Measurements from ENCODE around the gene TMEM140.

Gene TMEM140

GRCh38 chr7:135161669-135162068 lies 13.8 kb downstream of the TMEM140 start:
- no peak for DNase-seq (ENCODE audit: low spot score in 2 of 2)
- no peaks in the 10 kb centered on the region; the same call in 1 of the 2 replicates for H3K4me1 ChIP-seq
- H3K36me3 ChIP-seq (replicated peaks): peaks cover 31% of the 10 kb centered on the region
- H3K27me3 ChIP-seq (ENCODE audit: low read depth): no peaks in the 10 kb centered on the region
- 0 out of 2 replicates have a peak, but pooled peaks cover 6% of the 10 kb centered on the region for H3K9me3 ChIP-seq
- in situ Hi-C loops (cut with MboI; ENCODE audit: low sequenced_read_pairs): loop anchor here (25.0 kb wide), 1 partner anchor 174 kb away; the partner anchor contains the start of gene AGBL3
- H3K4me3 ChIP-seq: no peak overlapping the region

- in situ Hi-C loops (cut with MboI; ENCODE audit: low sequenced_read_pairs): loop anchor here (25.0 kb wide), 1 partner anchor 175 kb away; the partner anchor contains the start of gene AGBL3
- Histone ChIP-seq H3K9me3 (0 out of 2 replicates have a peak, but pooled peaks cover 6% of the 10 kb centered on the region), H3K27me3 (ENCODE audit: low read depth) (no peaks in the 10 kb centered on the region), H3K4me1 (no peaks in the 10 kb centered on the region; the same call in 1 of the 2 replicates), H3K36me3 (replicated peaks) (peaks cover 39% of the 10 kb centered on the region), H3K4me3 (no peak overlapping the region)
- no peak for DNase-seq (ENCODE audit: low spot score in 2 of 2)
These were observed 14.6 kb downstream of the TMEM140 start for GRCh38 chr7:135162382-135163001.

- peaks cover 5% of the 10 kb centered on the region for H3K4me1 ChIP-seq
- H3K9me3 ChIP-seq: 0 out of 2 replicates have a peak, but pooled peaks cover 6% of the 10 kb centered on the region
- H3K4me3 ChIP-seq: no peak overlapping the region
- H3K36me3 ChIP-seq (replicated peaks): peaks cover 56% of the 10 kb centered on the region
- H3K27me3 ChIP-seq (ENCODE audit: low read depth): no peaks in the 10 kb centered on the region
- no peak for DNase-seq (ENCODE audit: low spot score in 2 of 2)
- in situ Hi-C loops (cut with MboI; ENCODE audit: low sequenced_read_pairs): loop anchor here (25.0 kb wide), 1 partner anchor 177 kb away; the partner anchor contains the start of gene AGBL3
These were observed 16.6 kb downstream of the TMEM140 start for GRCh38 chr7:135164357-135165061.

- in situ Hi-C loops (cut with MboI; ENCODE audit: low sequenced_read_pairs): loop anchor here (25.0 kb wide), 1 partner anchor 179 kb away; the partner anchor contains the start of gene AGBL3
- Histone ChIP-seq H3K4me3 (no peak overlapping the region), H3K9me3 (0 out of 2 replicates have a peak, but pooled peaks cover 6% of the 10 kb centered on the region), H3K4me1 (peaks cover 6% of the 10 kb centered on the region), H3K36me3 (replicated peaks) (peaks cover 66% of the 10 kb centered on the region), H3K27me3 (ENCODE audit: low read depth) (no peaks in the 10 kb centered on the region)
- no peak for DNase-seq (ENCODE audit: low spot score in 2 of 2)
These were observed 18.0 kb downstream of the TMEM140 start for GRCh38 chr7:135165862-135166261.

- Histone ChIP-seq H3K27me3 (ENCODE audit: low read depth) (no peaks in the 10 kb centered on the region), H3K36me3 (replicated peaks) (peaks cover 66% of the 10 kb centered on the region), H3K9me3 (0 out of 2 replicates have a peak, but pooled peaks cover 6% of the 10 kb centered on the region), H3K4me3 (no peak overlapping the region), H3K4me1 (peaks cover 9% of the 10 kb centered on the region)
- DNase-seq (ENCODE audit: low spot score in 2 of 2): no peak
- in situ Hi-C loops (cut with MboI; ENCODE audit: low sequenced_read_pairs): loop anchor here (25.0 kb wide), 1 partner anchor 179 kb away; the partner anchor contains the start of gene AGBL3
These were observed 18.6 kb downstream of the TMEM140 start for GRCh38 chr7:135166338-135166990.

- no peak for DNase-seq (ENCODE audit: low spot score in 2 of 2)
- H3K4me1 ChIP-seq: peaks cover 9% of the 10 kb centered on the region
- H3K36me3 ChIP-seq (replicated peaks): peaks cover 66% of the 10 kb centered on the region
- H3K4me3 ChIP-seq: no peak overlapping the region
- in situ Hi-C loops (cut with MboI; ENCODE audit: low sequenced_read_pairs): loop anchor here (25.0 kb wide), 1 partner anchor 180 kb away; the partner anchor contains the start of gene AGBL3
- no peaks in the 10 kb centered on the region for H3K27me3 ChIP-seq (ENCODE audit: low read depth)
- H3K9me3 ChIP-seq: 0 out of 2 replicates have a peak, but pooled peaks cover 4% of the 10 kb centered on the region
These were observed 19.6 kb downstream of the TMEM140 start for GRCh38 chr7:135167365-135167917.

- Histone ChIP-seq H3K9me3 (no peaks in the 10 kb centered on the region), H3K4me3 (no peak overlapping the region), H3K36me3 (replicated peaks) (peaks cover 66% of the 10 kb centered on the region), H3K27me3 (ENCODE audit: low read depth) (no peaks in the 10 kb centered on the region), H3K4me1 (peaks cover 9% of the 10 kb centered on the region)
- in situ Hi-C loops (cut with MboI; ENCODE audit: low sequenced_read_pairs): loop anchor here (25.0 kb wide), 1 partner anchor 181 kb away; the partner anchor contains the start of gene AGBL3
- DNase-seq (ENCODE audit: low spot score in 2 of 2): no peak
These were observed 20.1 kb downstream of the TMEM140 start for GRCh38 chr7:135168001-135168400.

GRCh38 chr7:135168489-135169140 lies 20.7 kb downstream of the TMEM140 start:
- DNase-seq (ENCODE audit: low spot score in 2 of 2): no peak
- Histone ChIP-seq H3K27me3 (ENCODE audit: low read depth) (no peaks in the 10 kb centered on the region), H3K9me3 (no peaks in the 10 kb centered on the region), H3K4me1 (peaks cover 9% of the 10 kb centered on the region), H3K36me3 (replicated peaks) (peaks cover 66% of the 10 kb centered on the region), H3K4me3 (peak overlapping the region; percentile 94; the same call in 1 of the 2 replicates)
- in situ Hi-C loops (cut with MboI; ENCODE audit: low sequenced_read_pairs): loop anchor here (25.0 kb wide), 1 partner anchor 181 kb away; the partner anchor contains the start of gene AGBL3

GRCh38 chr7:135169141-135169963 lies 21.5 kb downstream of the TMEM140 start:
- H3K9me3 ChIP-seq: no peaks in the 10 kb centered on the region
- H3K36me3 ChIP-seq (replicated peaks): peaks cover 58% of the 10 kb centered on the region
- peak; percentile 15 to 71 for DNase-seq (ENCODE audit: low spot score in 2 of 2)
- peak overlapping the region; percentile 94 for H3K4me3 ChIP-seq
- in situ Hi-C loops (cut with MboI; ENCODE audit: low sequenced_read_pairs): loop anchor here (25.0 kb wide), 1 partner anchor 182 kb away; the partner anchor contains the start of gene AGBL3
- H3K27me3 ChIP-seq (ENCODE audit: low read depth): no peaks in the 10 kb centered on the region
- H3K4me1 ChIP-seq: peaks cover 9% of the 10 kb centered on the region

- DNase-seq (ENCODE audit: low spot score in 2 of 2): peak in 1 of 2 experiments; percentile 5
- Histone ChIP-seq H3K27me3 (ENCODE audit: low read depth) (no peaks in the 10 kb centered on the region), H3K4me1 (peaks cover 9% of the 10 kb centered on the region), H3K4me3 (peak overlapping the region; percentile 94), H3K9me3 (no peaks in the 10 kb centered on the region), H3K36me3 (replicated peaks) (peaks cover 53% of the 10 kb centered on the region)
- in situ Hi-C loops (cut with MboI; ENCODE audit: low sequenced_read_pairs): loop anchor here (25.0 kb wide), 1 partner anchor 183 kb away; the partner anchor contains the start of gene AGBL3
These were observed 22.0 kb downstream of the TMEM140 start for GRCh38 chr7:135169964-135170273.

GRCh38 chr7:135170274-135170997 lies 22.6 kb downstream of the TMEM140 start, which contains the start of gene CYREN:
CYREN (minus strand) TSS chr7:135170707; CDS start chr7:135168922, 1,785 bp downstream.
- Histone ChIP-seq H3K27me3 (ENCODE audit: low read depth) (no peaks in the 10 kb centered on the region), H3K9me3 (no peaks in the 10 kb centered on the region), H3K4me3 (peak within 1 kb of the TSS; percentile 94), H3K4me1 (peaks cover 9% of the 10 kb centered on the region), H3K36me3 (replicated peaks) (peaks cover 48% of the 10 kb centered on the region)
- in situ Hi-C loops (cut with MboI; ENCODE audit: low sequenced_read_pairs): loop anchor here (25.0 kb wide), 1 partner anchor 183 kb away; the partner anchor contains the start of gene AGBL3
- DNase-seq (ENCODE audit: low spot score in 2 of 2): peak; percentile 90 to 96
